Smooth muscle cell (in vitro differentiated cells): ENCODE data around the gene DIP2B. TPM values are rescaled to one million over a fixed set of nuclear protein-coding genes. Genes with fewer than 3 reads are reported as not detected.
A peak's percentile ranks its signal among the peaks of the same experiment; 100 is the strongest.

Experiments used
- DNase-seq: peaks from one replicate; lab custom pipeline; 2025; ENCODE audit not compliant: unreplicated experiment; lab: John Stamatoyannopoulos, UW
- H2AFZ ChIP-seq: fragments of 200-600 bp; sonication (generic); 2 replicates; pipeline ENCODE4 v1.6.0; 2016; ENCODE audit warnings: antibody characterized with exemption, low read depth, mild to moderate bottlenecking
- H3F3A ChIP-seq: fragments of 200-600 bp; sonication (generic); 2 replicates; pipeline ENCODE4 v1.6.0; 2017; ENCODE audit warnings: antibody characterized with exemption, low read depth
- H3K27ac ChIP-seq: fragments of 200-600 bp; sonication (generic); 2 replicates; pipeline ENCODE4 v1.5.1; 2016; ENCODE audit warnings: low read depth, mild to moderate bottlenecking
- H3K27me3 ChIP-seq: fragments of 200-600 bp; sonication (generic); 2 replicates; pipeline ENCODE4 v1.6.1; 2016; ENCODE audit warnings: low read depth, mild to moderate bottlenecking
- H3K36me3 ChIP-seq: fragments of 200-600 bp; sonication (generic); 2 replicates; pipeline ENCODE4 v1.5.1; 2016; ENCODE audit warnings: low read depth
- H3K4me1 ChIP-seq: fragments of 200-600 bp; sonication (generic); 2 replicates; pipeline ENCODE4 v1.5.1; 2016; ENCODE audit warnings: low read depth
- H3K4me2 ChIP-seq: fragments of 200-600 bp; sonication (generic); 2 replicates; pipeline ENCODE4 v1.6.0; 2016; ENCODE audit warnings: mild to moderate bottlenecking
- H3K4me3 ChIP-seq: fragments of 200-600 bp; sonication (generic); 2 replicates; pipeline ENCODE4 v1.5.1; 2016; ENCODE audit warnings: mild to moderate bottlenecking
- H3K79me2 ChIP-seq: fragments of 200-600 bp; sonication (generic); 2 replicates; pipeline ENCODE4 v1.6.0; 2016; ENCODE audit warnings: low read depth, mild to moderate bottlenecking
- H3K9ac ChIP-seq: fragments of 200-600 bp; sonication (generic); 2 replicates; pipeline ENCODE4 v1.6.0; 2016; ENCODE audit warnings: low read depth
- H3K9me3 ChIP-seq: fragments of 200-600 bp; sonication (generic); replicated peaks from 2 replicates; pipeline ENCODE4 v1.5.1; 2016; ENCODE audit warnings: low read depth
- H4K20me1 ChIP-seq: fragments of 200-600 bp; sonication (generic); 2 replicates; pipeline ENCODE4 v1.6.0; 2016; ENCODE audit warnings: low read depth
- WGBS: methylation state at CpG from one replicate; pipeline ENCODE4 v1.1.7; 2016; ENCODE audit warnings: low lambda C conversion rate; 5-methylcytosine and 5-hydroxymethylcytosine counted together
- polyA plus RNA-seq: library from polyadenylated mRNA; unstranded; fragments of >200 nt; fragmentation: Nextera tagmentation; extraction: Ambion mirVana; gene quantifications from 2 replicates; pipeline ENCODE4 v1.2.1, GENCODE V29; 2016
- total RNA-seq: library from RNA; depleted of rRNA; stranded (reverse); fragments of >200 nt; gene quantifications from 2 replicates; pipeline ENCODE4 v1.2.3, GENCODE V29; 2014
- TF ChIP-seq, protein P1 (sequence below): fragments of 200-600 bp; sonication (generic); IDR thresholded peaks from 2 replicates; pipeline ENCODE4 v1.5.1; 2017; ENCODE audit warnings: borderline replicate concordance, mild to moderate bottlenecking, antibody characterized with exemption; ENCODE audit not compliant: insufficient read depth, poor library complexity, severe bottlenecking

Gene DIP2B
- total and polyA plus RNA-seq, 2 experiments from 2014 or later: 5.8 to 35.2 TPM

DNA sequence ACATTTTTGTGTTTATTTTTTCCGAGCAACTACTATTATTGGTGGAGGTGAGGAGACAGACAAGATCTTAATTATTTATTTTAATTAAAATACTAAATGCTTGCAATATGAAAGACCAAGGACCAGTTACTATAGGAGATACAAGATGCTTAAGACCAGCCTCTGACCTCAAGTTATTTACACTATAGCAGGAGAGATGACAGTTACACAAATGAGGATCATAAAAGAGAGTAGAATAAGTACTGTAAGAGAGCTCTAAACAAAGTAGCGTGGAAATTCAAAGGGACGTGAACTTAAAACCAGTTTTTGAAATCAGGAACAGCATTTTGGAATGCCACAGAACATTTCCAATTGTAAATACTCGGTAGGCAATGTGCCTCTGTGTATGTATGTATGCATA is 131.1 kb downstream of the DIP2B start:
- H3K9me3 ChIP-seq: no peaks in the 10 kb centered on the region
- H3K4me2 ChIP-seq: no peak overlapping the region
- H2AFZ ChIP-seq: no peak overlapping the region
- TF ChIP-seq, protein P1, sequence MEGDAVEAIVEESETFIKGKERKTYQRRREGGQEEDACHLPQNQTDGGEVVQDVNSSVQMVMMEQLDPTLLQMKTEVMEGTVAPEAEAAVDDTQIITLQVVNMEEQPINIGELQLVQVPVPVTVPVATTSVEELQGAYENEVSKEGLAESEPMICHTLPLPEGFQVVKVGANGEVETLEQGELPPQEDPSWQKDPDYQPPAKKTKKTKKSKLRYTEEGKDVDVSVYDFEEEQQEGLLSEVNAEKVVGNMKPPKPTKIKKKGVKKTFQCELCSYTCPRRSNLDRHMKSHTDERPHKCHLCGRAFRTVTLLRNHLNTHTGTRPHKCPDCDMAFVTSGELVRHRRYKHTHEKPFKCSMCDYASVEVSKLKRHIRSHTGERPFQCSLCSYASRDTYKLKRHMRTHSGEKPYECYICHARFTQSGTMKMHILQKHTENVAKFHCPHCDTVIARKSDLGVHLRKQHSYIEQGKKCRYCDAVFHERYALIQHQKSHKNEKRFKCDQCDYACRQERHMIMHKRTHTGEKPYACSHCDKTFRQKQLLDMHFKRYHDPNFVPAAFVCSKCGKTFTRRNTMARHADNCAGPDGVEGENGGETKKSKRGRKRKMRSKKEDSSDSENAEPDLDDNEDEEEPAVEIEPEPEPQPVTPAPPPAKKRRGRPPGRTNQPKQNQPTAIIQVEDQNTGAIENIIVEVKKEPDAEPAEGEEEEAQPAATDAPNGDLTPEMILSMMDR: no peak
- H3K4me1 ChIP-seq: peaks cover 5% of the 10 kb centered on the region
- H3F3A ChIP-seq: no peaks in the 10 kb centered on the region
- H3K36me3 ChIP-seq: no peaks in the 10 kb centered on the region
- no peaks in the 10 kb centered on the region for H3K27me3 ChIP-seq
- no peak overlapping the region for H3K9ac ChIP-seq
- H4K20me1 ChIP-seq: no peaks in the 10 kb centered on the region
- peaks cover 17% of the 10 kb centered on the region for H3K79me2 ChIP-seq
- no peak for DNase-seq
- 92% methylated on average over 4 of the region's 4 CpGs for WGBS
- H3K27ac ChIP-seq: no peak overlapping the region
- no peak overlapping the region for H3K4me3 ChIP-seq

DNA sequence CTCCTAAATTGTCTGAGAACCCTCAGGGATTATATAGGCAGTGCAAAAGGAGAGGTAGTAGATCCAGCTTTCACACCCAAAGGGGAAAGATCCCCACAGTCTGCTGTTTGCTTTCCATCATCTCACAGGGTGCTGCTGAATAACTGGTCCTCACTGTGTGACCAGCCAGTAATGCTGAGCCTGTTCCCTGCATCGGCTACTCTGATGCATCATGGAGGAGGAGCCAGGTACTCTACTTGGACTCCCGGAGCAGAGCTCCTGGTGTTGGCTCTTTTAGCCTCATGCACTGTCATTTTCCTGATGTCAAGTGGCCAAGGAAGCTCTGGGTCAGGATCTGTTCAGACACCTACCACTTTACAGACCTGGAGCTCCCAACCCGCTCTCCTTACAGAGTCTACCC is 131.7 kb downstream of the DIP2B start:
- Histone ChIP-seq H3K27me3 (no peaks in the 10 kb centered on the region), H3F3A (no peaks in the 10 kb centered on the region), H4K20me1 (no peaks in the 10 kb centered on the region), H2AFZ (no peak overlapping the region), H3K4me2 (no peak overlapping the region), H3K4me3 (no peak overlapping the region), H3K36me3 (no peaks in the 10 kb centered on the region), H3K9ac (no peak overlapping the region), H3K4me1 (peaks cover 5% of the 10 kb centered on the region), H3K9me3 (no peaks in the 10 kb centered on the region), H3K79me2 (peaks cover 17% of the 10 kb centered on the region), H3K27ac (no peak overlapping the region)
- TF ChIP-seq, protein P1: no peak
- 71% methylated on average over 3 of the region's 3 CpGs for WGBS
- DNase-seq: no peak

DNA sequence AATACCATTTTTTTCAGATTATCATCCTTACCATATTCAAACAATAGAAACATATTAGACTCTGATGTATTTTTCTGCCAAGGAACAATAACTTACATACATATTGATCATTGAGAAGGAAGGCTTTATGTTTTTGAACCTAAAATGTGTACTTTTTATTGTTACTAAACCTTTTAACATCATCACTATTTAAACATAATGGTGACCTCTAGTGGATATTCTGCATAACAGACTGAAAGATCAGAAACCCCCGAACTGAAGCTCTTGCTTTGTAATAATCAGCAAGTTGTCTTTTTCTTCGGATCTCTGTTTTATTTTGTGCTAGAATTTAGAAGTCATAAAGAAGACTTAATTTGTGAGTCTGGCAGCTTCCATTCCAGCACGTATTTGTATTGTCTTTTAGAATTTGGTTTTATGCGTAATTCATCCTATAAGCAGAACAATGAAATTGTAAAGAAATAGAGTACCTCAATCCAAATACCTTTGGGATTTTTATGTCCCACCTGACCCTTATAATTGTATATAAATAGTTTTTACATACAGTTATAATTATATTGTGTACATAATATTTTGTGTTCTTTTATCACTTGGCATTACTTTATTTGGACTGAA is 133.2 kb downstream of the DIP2B start:
- peaks cover 6% of the 10 kb centered on the region for H3F3A ChIP-seq
- peaks cover 5% of the 10 kb centered on the region for H3K4me1 ChIP-seq
- H3K9ac ChIP-seq: no peak overlapping the region
- no peaks in the 10 kb centered on the region for H4K20me1 ChIP-seq
- H2AFZ ChIP-seq: no peak overlapping the region
- no peak overlapping the region for H3K4me2 ChIP-seq
- TF ChIP-seq, protein P1: peak; percentile 59
- WGBS: 55% methylated on average over 4 of the region's 4 CpGs
- H3K4me3 ChIP-seq: no peak overlapping the region
- H3K36me3 ChIP-seq: no peaks in the 10 kb centered on the region
- H3K79me2 ChIP-seq: peaks cover 10% of the 10 kb centered on the region
- no peak overlapping the region for H3K27ac ChIP-seq
- H3K9me3 ChIP-seq: no peaks in the 10 kb centered on the region
- no peaks in the 10 kb centered on the region for H3K27me3 ChIP-seq
- no peak for DNase-seq

DNA sequence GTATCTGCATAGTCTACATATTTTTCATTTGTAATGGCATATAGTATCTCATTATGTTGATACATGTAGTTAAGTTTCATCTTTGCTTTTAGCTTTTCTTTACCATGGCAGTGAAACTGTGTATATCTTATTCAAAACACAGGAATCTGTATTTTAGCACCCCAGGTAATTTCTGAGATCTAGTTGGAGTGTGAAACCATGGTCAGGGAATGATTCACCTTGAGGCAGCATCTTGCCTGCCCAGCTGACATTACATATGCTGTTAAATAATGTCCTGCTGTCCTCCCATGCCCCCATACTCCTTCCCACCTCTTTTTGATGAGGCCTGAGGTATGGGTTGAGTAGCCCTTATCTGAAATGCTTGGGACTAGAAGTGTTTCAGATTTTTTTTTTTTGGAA is 133.7 kb downstream of the DIP2B start:
- Histone ChIP-seq H3K4me1 (peaks cover 5% of the 10 kb centered on the region), H3K27me3 (no peaks in the 10 kb centered on the region), H4K20me1 (no peaks in the 10 kb centered on the region), H3K36me3 (no peaks in the 10 kb centered on the region), H3K9ac (no peak overlapping the region), H3F3A (peaks cover 6% of the 10 kb centered on the region), H3K9me3 (no peaks in the 10 kb centered on the region), H3K27ac (no peak overlapping the region), H3K4me2 (no peak overlapping the region), H3K4me3 (no peak overlapping the region), H2AFZ (no peak overlapping the region), H3K79me2 (peaks cover 10% of the 10 kb centered on the region)
- no peak for DNase-seq
- TF ChIP-seq, protein P1: no peak
